SJSA1 (cell line): ENCODE measurements around the gene DST. TPM values are rescaled to one million over a fixed set of nuclear protein-coding genes. Genes with fewer than 3 reads are reported as not detected.
A peak's percentile ranks its signal among the peaks of the same experiment; 100 is the strongest.

Experiments
- DNase-seq, 2 experiments: peaks; one replicate each; pipeline ENCODE4 v3.0.0-alpha.2; 2015 to 2020; ENCODE audit warnings: low spot score in 2 of 2, low read depth in 1 of 2
- H3K27ac ChIP-seq: fragments of 250-450 bp; sonication (Bioruptor Pico); 2 replicates; pipeline ENCODE4 v1.5.1; 2020; ENCODE audit warnings: mild to moderate bottlenecking, moderate library complexity
- H3K27me3 ChIP-seq: fragments of 250-450 bp; sonication (Bioruptor Pico); replicated peaks from 2 replicates; pipeline ENCODE4 v1.5.1; 2020; ENCODE audit warnings: mild to moderate bottlenecking, moderate library complexity
- H3K36me3 ChIP-seq: fragments of 250-450 bp; sonication (Bioruptor Pico); 2 replicates; pipeline ENCODE4 v1.5.1; 2020; ENCODE audit warnings: mild to moderate bottlenecking
- H3K4me1 ChIP-seq: fragments of 250-450 bp; sonication (Bioruptor Pico); replicated peaks from 2 replicates; pipeline ENCODE4 v1.6.1; 2021; ENCODE audit warnings: mild to moderate bottlenecking
- H3K4me3 ChIP-seq: fragments of 250-450 bp; sonication (Bioruptor Pico); 2 replicates; pipeline ENCODE4 v1.5.1; 2020; ENCODE audit warnings: mild to moderate bottlenecking
- H3K9me3 ChIP-seq: fragments of 250-450 bp; sonication (Bioruptor Pico); replicated peaks from 2 replicates; pipeline ENCODE4 v1.5.1; 2020; ENCODE audit warnings: mild to moderate bottlenecking
- total RNA-seq: library from RNA; depleted of rRNA; stranded (reverse); fragments of >200 nt; shearing (Covaris generic); gene quantifications from 2 replicates; pipeline ENCODE4 v1.2.3, GENCODE V29; 2014; rRNA removed

Gene DST
- 93.2 and 160 TPM in 2 replicates for total RNA-seq

GRCh38 chr6:56642366-56643261 is at the start of gene DST:
TSS of gene DST (minus strand) at chr6:56642889.
- H3K4me1 ChIP-seq = peaks cover 21% of the 10 kb centered on the region
- H3K27ac ChIP-seq = peak within 1 kb of the TSS; percentile 66
- no peaks in the 10 kb centered on the region for H3K9me3 ChIP-seq
- peaks cover 76% of the 10 kb centered on the region for H3K36me3 ChIP-seq
- peak; percentile 66 to 80 for DNase-seq
- H3K27me3 ChIP-seq = no peaks in the 10 kb centered on the region
- H3K4me3 ChIP-seq = no peak within 1 kb of the TSS

- H3K27ac ChIP-seq = peak overlapping the region; percentile 94
- H3K9me3 ChIP-seq = no peaks in the 10 kb centered on the region
- H3K27me3 ChIP-seq = no peaks in the 10 kb centered on the region
- peak overlapping the region; percentile 33 for H3K4me3 ChIP-seq
- DNase-seq = no peak
- peaks cover 52% of the 10 kb centered on the region for H3K4me1 ChIP-seq
- H3K36me3 ChIP-seq = peaks cover 14% of the 10 kb centered on the region
Measured at GRCh38 chr6:56691814-56692213, 49.1 kb upstream of the DST start.

- no peaks in the 10 kb centered on the region for H3K27me3 ChIP-seq
- peaks cover 14% of the 10 kb centered on the region for H3K36me3 ChIP-seq
- no peak for DNase-seq
- H3K4me3 ChIP-seq = peak overlapping the region; percentile 33
- H3K9me3 ChIP-seq = no peaks in the 10 kb centered on the region
- H3K4me1 ChIP-seq = peaks cover 58% of the 10 kb centered on the region
- peak overlapping the region; percentile 94 for H3K27ac ChIP-seq
Measured at GRCh38 chr6:56691286-56691595, 48.6 kb upstream of the DST start.

- H3K27ac ChIP-seq = peak overlapping the region; percentile 94
- H3K27me3 ChIP-seq = no peaks in the 10 kb centered on the region
- H3K9me3 ChIP-seq = no peaks in the 10 kb centered on the region
- H3K36me3 ChIP-seq = peaks cover 19% of the 10 kb centered on the region
- H3K4me3 ChIP-seq = peak overlapping the region; percentile 33
- peak in 1 of 2 experiments; percentile 77 for DNase-seq
- peaks cover 64% of the 10 kb centered on the region for H3K4me1 ChIP-seq
Measured at GRCh38 chr6:56690519-56691285, 48.0 kb upstream of the DST start.

- peaks cover 23% of the 10 kb centered on the region for H3K36me3 ChIP-seq
- H3K4me3 ChIP-seq = no peak overlapping the region
- H3K27ac ChIP-seq = peak overlapping the region; percentile 94
- peaks cover 69% of the 10 kb centered on the region for H3K4me1 ChIP-seq
- no peak for DNase-seq
- H3K9me3 ChIP-seq = no peaks in the 10 kb centered on the region
- no peaks in the 10 kb centered on the region for H3K27me3 ChIP-seq
Measured at GRCh38 chr6:56689663-56690062, 47.0 kb upstream of the DST start.

GRCh38 chr6:56689114-56689513 is 46.4 kb upstream of the DST start:
- Histone ChIP-seq H3K27ac (peak overlapping the region; percentile 94; the same call in 1 of the 2 replicates), H3K27me3 (no peaks in the 10 kb centered on the region), H3K4me1 (peaks cover 74% of the 10 kb centered on the region), H3K36me3 (peaks cover 23% of the 10 kb centered on the region), H3K4me3 (no peak overlapping the region), H3K9me3 (no peaks in the 10 kb centered on the region)
- no peak for DNase-seq

- Histone ChIP-seq H3K27ac (no peak overlapping the region), H3K36me3 (peaks cover 24% of the 10 kb centered on the region), H3K4me3 (no peak overlapping the region), H3K27me3 (no peaks in the 10 kb centered on the region), H3K9me3 (no peaks in the 10 kb centered on the region), H3K4me1 (peaks cover 79% of the 10 kb centered on the region)
- no peak for DNase-seq
Measured at GRCh38 chr6:56688521-56688920, 45.8 kb upstream of the DST start.

GRCh38 chr6:56687551-56687950 is 44.9 kb upstream of the DST start:
- no peak for DNase-seq
- Histone ChIP-seq H3K27me3 (no peaks in the 10 kb centered on the region), H3K4me1 (peaks cover 79% of the 10 kb centered on the region), H3K36me3 (peaks cover 34% of the 10 kb centered on the region), H3K9me3 (no peaks in the 10 kb centered on the region), H3K4me3 (no peak overlapping the region), H3K27ac (no peak overlapping the region)

GRCh38 chr6:56686429-56686828 is 43.7 kb upstream of the DST start:
- DNase-seq = no peak
- Histone ChIP-seq H3K4me1 (peaks cover 79% of the 10 kb centered on the region), H3K27ac (peak overlapping the region; percentile 18; the same call in 1 of the 2 replicates), H3K27me3 (no peaks in the 10 kb centered on the region), H3K9me3 (no peaks in the 10 kb centered on the region), H3K4me3 (no peak overlapping the region), H3K36me3 (peaks cover 45% of the 10 kb centered on the region)

GRCh38 chr6:56685994-56686393 is 43.3 kb upstream of the DST start:
- H3K36me3 ChIP-seq = peaks cover 48% of the 10 kb centered on the region
- H3K27ac ChIP-seq = peak overlapping the region; percentile 18
- no peaks in the 10 kb centered on the region for H3K9me3 ChIP-seq
- DNase-seq = no peak
- no peaks in the 10 kb centered on the region for H3K27me3 ChIP-seq
- H3K4me1 ChIP-seq = peaks cover 76% of the 10 kb centered on the region
- H3K4me3 ChIP-seq = no peak overlapping the region

GRCh38 chr6:56685102-56685733 is 42.5 kb upstream of the DST start:
- no peak overlapping the region for H3K4me3 ChIP-seq
- H3K27ac ChIP-seq = no peak overlapping the region
- H3K4me1 ChIP-seq = peaks cover 68% of the 10 kb centered on the region
- peaks cover 48% of the 10 kb centered on the region for H3K36me3 ChIP-seq
- DNase-seq = no peak
- H3K27me3 ChIP-seq = no peaks in the 10 kb centered on the region
- H3K9me3 ChIP-seq = no peaks in the 10 kb centered on the region

GRCh38 chr6:56684342-56685101 is 41.8 kb upstream of the DST start:
- peak overlapping the region; percentile 90 for H3K27ac ChIP-seq
- no peaks in the 10 kb centered on the region for H3K9me3 ChIP-seq
- H3K4me1 ChIP-seq = peaks cover 61% of the 10 kb centered on the region
- H3K27me3 ChIP-seq = no peaks in the 10 kb centered on the region
- H3K4me3 ChIP-seq = no peak overlapping the region
- no peak for DNase-seq
- H3K36me3 ChIP-seq = peaks cover 44% of the 10 kb centered on the region

- peak; percentile 76 to 80 for DNase-seq
- peaks cover 40% of the 10 kb centered on the region for H3K36me3 ChIP-seq
- no peak overlapping the region for H3K4me3 ChIP-seq
- peak overlapping the region; percentile 90 for H3K27ac ChIP-seq
- no peaks in the 10 kb centered on the region for H3K27me3 ChIP-seq
- no peaks in the 10 kb centered on the region for H3K9me3 ChIP-seq
- H3K4me1 ChIP-seq = peaks cover 55% of the 10 kb centered on the region
Measured at GRCh38 chr6:56683882-56684281, 41.2 kb upstream of the DST start.
